GM21390 (cell line): Measurements from ENCODE around the gene ESR2.
"Not testable (repeated sequence)": the region's sequence is repeated elsewhere in the genome, so short reads cannot be mapped to it uniquely, and the experiment has no call there.

ENCODE experiments used
- ATAC-seq: cut with Tn5 transposase; IDR thresholded peaks from one replicate; pipeline ENCODE4 v1.9.1; 2021; ENCODE audit not compliant: unreplicated experiment

ESR2 gene

DNA sequence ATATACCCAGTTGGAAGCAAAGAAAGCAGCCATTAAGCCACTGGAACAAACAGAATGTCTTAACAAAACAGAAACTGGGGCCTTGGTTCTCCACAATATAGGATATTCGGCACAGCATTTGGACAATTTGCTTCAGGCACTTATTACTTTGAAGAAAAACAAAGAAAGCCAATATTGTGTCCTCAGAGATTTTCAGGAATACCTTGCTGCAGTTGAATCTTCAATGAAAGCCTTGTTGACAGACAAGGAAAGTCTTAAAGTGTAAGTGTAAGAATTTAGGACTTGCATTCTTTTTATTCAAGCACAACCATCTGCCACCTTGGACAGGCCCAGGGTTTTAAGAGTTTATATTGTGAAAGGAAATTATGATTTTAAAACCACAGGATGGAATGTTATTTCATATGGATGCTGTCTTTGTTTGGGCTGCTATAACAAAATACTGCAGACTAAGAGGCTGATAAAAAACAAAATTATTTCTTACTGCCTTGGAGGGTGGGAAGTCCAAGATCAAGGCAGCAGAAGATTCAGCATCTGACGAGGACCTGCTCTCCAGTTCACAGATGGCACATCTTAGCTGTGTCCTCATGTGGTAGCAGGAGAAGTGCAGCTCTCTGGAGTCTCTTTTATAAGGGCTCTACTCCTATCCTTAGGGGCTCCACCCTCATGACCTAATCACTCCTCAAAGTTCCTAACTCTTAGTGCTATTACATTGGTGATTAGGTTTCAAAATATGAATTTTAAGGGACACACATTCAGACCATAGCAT, 244.4 kb downstream of the ESR2 start:
- ATAC-seq, result no peak

DNA sequence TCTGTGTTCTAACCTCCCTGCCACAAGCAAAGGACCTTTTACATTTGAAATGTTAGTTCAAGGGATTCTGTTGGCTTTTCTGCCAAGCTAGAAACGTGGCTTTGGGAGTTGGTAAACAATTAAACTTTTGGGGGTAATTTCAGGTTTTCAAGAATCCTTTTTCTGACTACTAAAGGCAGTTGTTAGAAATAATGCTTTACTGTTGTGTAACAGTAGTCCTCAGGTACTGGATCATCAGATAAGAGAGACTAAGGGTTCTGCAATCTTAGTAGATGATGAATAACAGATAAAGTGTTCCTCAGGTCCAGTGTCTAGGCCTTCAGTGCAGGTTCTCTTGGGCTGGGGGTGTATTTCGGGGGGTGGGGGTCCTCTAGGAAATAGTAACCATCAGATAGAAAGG, 249.1 kb downstream of the ESR2 start:
- no peak for ATAC-seq

DNA sequence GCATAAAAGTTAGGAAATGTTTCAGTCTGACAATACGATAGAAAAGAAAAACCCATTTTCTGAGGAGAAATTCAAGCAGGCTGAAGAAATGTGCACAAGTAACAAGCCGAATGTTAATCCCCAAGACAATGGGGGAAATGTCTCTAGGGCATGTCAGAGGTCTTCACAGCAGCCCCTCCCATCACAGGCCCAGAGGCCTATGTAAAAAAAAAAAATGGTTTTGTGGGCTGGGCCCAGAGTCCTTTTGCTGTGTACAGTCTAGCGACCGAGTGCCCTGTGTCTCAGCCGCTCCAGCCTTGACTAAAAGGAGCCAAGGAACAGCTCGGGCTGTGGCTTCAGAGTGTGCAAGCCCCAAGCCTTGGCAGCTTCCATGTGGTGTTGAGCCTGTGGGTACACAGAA, 250.9 kb downstream of the ESR2 start:
- not testable (repeated sequence) for ATAC-seq

DNA sequence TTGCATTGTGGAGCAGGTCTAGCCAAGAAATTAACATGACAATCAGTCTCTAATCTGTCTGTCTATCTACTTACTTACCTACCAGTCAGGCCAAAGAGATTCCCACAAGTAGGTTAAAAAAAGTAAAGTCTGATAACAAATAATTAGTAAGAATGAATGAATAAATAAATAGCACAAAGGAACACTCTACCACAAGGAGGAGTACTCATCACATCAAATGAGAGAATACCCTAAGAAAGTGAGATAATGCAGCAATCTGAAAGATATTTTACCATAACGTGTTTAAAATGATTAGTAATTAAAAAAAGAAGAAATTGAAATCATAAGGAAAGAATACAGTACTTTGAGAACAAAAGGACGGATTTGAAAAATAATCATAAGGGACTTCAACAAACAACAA, 254.1 kb downstream of the ESR2 start:
- no peak for ATAC-seq

DNA sequence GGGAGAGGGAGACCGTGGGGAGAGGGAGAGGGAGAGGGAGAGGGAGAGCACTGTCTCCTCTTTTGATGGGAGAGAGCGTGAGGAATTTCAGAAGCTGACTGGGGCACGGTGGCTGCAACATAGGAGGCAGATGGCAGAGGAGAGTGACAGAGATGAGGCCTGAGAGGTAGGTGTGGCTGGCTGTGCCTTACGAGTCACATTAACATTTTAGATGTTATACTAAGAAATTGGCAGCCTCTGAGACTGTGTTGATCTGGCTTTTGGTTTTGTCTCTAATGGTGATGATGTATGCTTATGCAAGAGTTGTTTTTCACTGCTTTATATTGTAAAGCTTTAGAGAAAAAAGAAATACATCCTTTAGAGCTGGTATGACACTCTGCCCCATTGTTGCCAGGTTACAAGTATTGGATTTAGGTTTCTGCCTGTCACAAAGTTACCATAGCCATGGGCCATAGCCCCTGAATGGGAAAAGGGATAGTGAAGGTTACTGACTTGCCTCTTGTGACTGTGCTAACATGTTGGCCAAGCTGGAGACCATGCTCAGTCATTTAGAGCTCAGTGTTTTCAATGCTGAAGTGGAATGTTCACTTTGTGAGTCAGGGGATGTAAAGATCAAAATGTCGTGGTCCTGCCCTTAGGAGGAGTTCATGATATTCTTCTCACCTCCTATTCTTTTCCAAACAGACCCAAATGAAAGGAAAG, 255.2 kb downstream of the ESR2 start:
- no peak for ATAC-seq

DNA sequence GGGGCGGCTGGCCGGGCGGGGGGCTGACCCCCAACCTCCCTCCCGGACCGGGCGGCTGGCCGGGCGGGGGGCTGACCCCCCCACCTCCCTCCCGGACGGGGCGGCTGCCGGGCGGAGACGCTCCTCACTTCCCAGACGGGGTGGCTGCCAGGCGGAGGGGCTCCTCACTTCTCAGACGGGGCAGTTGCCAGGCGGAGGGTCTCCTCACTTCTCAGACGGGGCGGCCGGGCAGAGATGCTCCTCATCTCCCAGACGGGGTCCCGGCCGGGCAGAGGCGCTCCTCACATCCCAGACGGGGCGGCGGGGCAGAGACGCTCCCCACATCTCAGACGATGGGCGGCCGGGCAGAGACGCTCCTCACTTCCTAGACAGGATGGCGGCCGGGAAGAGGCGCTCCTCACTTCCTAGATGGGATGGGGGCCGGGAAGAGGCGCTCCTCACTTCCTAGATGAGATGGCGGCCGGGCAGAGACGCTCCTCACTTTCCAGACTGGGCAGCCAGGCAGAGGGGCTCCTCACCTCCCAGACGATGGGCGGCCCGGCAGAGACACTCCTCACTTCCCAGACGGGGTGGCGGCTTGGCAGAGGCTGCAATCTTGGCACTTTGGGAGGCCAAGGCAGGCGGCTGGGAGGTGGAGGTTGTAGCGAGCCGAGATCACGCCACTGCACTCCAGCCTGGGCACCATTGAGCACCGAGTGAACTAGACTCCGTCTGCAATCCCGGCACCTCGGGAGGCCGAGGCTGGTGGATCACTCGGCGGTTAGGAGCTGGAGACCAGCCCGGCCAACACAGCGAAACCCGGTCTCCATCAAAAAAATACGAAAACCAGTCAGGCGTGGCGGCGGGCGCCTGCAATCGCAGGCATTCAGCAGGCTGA, 256.1 kb downstream of the ESR2 start:
- ATAC-seq, result not testable (repeated sequence)

DNA sequence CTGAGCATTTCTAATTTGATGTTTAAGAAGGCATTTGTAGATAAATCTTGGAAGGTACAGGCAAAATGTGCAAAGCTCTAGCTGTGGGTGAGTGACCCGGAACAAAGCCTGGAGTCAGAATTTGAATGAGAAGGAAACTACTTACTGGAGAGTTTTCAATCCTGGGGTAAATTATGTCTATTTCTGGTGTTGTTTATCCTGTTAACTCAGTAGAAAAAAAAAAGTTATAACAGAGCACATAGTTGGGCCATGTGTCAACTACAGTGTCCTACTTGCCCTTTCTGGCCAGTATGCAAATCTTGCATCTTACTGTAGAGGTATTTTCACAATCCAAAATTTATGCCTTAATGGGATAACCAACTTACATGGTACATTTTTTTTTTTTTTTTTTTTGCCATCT, 259.0 kb downstream of the ESR2 start:
- no peak for ATAC-seq
